ENCODE measurements around the gene TMEM178A.

TMEM178A gene

DNA sequence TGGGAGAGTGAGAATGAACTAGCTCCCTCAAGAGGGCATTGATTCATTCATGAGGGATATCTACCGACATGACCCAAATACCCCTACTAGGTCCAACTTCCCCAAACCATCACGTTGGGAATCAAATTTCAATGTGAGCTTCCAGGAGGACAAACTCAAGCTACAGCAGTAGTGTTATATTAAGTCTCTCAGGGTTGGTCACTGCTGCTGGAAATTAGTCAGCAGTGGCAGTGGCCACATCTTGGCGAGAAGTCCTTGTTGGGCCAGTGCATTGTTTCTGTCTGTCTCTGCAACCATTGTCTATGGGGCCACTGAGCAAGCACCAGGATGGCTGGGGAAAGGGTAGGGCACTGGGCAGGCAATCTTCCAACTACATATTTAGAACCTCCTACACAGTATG, 65.8 kb downstream of the TMEM178A start:
- H3K27ac ChIP-seq, result no peak overlapping the region
- TF ChIP-seq, protein P1, sequence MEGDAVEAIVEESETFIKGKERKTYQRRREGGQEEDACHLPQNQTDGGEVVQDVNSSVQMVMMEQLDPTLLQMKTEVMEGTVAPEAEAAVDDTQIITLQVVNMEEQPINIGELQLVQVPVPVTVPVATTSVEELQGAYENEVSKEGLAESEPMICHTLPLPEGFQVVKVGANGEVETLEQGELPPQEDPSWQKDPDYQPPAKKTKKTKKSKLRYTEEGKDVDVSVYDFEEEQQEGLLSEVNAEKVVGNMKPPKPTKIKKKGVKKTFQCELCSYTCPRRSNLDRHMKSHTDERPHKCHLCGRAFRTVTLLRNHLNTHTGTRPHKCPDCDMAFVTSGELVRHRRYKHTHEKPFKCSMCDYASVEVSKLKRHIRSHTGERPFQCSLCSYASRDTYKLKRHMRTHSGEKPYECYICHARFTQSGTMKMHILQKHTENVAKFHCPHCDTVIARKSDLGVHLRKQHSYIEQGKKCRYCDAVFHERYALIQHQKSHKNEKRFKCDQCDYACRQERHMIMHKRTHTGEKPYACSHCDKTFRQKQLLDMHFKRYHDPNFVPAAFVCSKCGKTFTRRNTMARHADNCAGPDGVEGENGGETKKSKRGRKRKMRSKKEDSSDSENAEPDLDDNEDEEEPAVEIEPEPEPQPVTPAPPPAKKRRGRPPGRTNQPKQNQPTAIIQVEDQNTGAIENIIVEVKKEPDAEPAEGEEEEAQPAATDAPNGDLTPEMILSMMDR (conservative IDR thresholded peaks at IDR 0.05), result no peak

DNA sequence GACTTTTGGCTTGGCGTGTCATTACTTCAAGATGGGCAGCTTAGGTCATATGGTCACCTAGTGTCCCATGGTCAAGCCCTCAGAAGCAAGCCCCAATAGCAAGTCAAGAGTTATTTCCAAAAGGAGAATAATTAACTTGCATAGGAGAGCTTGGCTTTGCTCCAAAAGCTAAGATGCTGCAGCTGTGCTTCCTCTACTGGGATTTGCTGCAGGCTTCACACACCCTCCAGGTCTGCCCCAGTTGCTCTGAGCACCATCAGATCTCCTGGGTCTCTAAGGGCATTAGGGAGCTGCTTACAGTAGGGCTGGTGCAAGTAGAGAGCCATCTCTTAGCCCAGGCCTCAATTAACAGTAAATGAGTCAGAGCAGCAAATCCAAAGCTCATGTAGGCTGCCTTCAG, 66.8 kb downstream of the TMEM178A start:
- no peak overlapping the region for H3K27ac ChIP-seq
- TF ChIP-seq, protein P1 (conservative IDR thresholded peaks at IDR 0.05), result no peak

GRCh38 chr2:39733070-39733674, 67.5 kb downstream of the TMEM178A start:
- TF ChIP-seq, protein P1 (conservative IDR thresholded peaks at IDR 0.05), result no peak
- no peak overlapping the region for H3K27ac ChIP-seq

- TF ChIP-seq, protein P1 (conservative IDR thresholded peaks at IDR 0.05), result no peak
- no peak overlapping the region for H3K27ac ChIP-seq
Measured at GRCh38 chr2:39734445-39734844, 68.7 kb downstream of the TMEM178A start.

DNA sequence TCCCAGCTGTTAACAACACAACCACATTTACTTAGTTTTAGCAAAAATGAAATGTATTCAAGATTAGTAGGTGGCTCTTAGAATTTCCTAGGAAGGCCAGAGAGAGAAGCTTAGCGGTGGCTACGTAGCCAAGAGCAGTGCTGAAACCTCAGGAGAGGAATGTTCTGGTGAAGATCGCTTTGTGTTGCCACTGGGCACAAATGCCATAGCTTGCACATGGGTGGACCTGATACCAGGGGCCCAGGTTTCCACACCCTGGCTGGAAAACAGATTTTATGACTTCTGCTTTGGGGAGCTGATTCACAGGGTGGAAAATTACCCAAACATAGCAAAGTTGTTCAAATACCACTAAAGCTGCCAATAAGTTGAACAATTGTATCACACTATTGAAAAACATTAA, 69.9 kb downstream of the TMEM178A start:
- TF ChIP-seq, protein P1 (conservative IDR thresholded peaks at IDR 0.05), result no peak
- H3K27ac ChIP-seq, result no peak overlapping the region

DNA sequence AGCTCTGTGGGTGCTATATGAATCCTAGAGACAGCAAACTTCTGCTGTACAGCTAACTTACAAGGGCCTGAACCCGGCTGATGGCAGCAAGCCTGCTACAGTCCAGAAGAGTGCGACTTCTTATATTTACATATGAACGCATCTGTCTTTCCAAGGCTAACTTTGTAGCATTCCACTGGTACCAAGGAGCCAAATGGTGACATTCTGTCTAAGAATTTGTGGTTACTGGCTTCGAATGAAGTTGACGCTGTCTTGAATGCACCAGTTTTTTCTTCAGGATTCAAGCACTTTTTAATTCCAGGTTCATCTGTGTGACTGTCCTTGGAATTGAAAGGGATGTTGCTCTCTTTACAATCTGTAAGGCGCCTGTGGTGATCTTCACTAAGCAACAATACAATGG, 70.9 kb downstream of the TMEM178A start:
- no peak overlapping the region for H3K27ac ChIP-seq
- TF ChIP-seq, protein P1 (conservative IDR thresholded peaks at IDR 0.05), result no peak

GRCh38 chr2:39737661-39738060, 71.9 kb downstream of the TMEM178A start:
- TF ChIP-seq, protein P1 (conservative IDR thresholded peaks at IDR 0.05), result no peak
- H3K27ac ChIP-seq, result no peak overlapping the region
